ENCODE measurements around the gene QDPR. TPM values are rescaled to one million over a fixed set of nuclear protein-coding genes. Genes with fewer than 3 reads are reported as not detected.

Gene QDPR
- total RNA-seq, 1 experiment from 2014 or later: 29.0 TPM

Other genes starting within 250 kb of the QDPR start
- gene CLRN2, start 3.1 kb upstream of the QDPR start, total RNA-seq (2014; rRNA removed; shearing (Covaris generic)): not detected in 2 replicates
- gene LAP3, start 65.1 kb upstream of the QDPR start, total RNA-seq (2014; rRNA removed; shearing (Covaris generic)): 90.9 and 92.7 TPM in 2 replicates
- 4.4 and 5.0 TPM in 2 replicates for gene MED28, start 102.6 kb upstream of the QDPR start, total RNA-seq (2014; rRNA removed; shearing (Covaris generic))